NCI-H774 (cell line): ENCODE results near the gene ARHGAP8.
"Not testable (repeated sequence)": the region's sequence is repeated elsewhere in the genome, so short reads cannot be mapped to it uniquely, and the experiment has no call there.

Source experiments
- DNase-seq: peaks from one replicate; lab custom pipeline; 2025; lab: John Stamatoyannopoulos, UW

ARHGAP8 gene

GRCh38 chr22:44889255-44889878 lies 137.0 kb downstream of the ARHGAP8 start:
- no peak for DNase-seq

GRCh38 chr22:44890416-44891292 lies 138.3 kb downstream of the ARHGAP8 start:
- no peak for DNase-seq

DNA sequence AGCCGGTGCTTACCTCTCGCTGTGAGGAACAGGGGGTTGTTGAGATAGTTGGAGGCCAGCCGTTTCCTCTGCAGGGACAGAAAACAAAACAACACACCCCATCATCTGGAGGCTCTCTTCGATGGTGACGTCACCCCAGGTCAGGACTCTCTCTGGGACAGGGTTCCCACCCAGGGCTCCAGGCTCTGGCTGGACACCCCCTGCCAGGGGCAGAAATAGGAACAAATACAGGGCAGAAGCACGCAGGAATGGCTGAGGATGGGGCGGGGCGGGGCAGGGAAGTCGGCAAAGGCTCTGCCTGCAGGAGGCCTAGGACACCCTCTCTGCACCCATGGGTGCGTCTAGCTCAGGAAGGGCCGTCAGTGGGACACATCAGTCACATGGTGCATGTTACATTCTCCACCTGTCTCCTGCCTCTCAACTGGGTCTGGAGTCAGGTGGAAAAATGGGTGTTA lies 138.9 kb downstream of the ARHGAP8 start:
- DNase-seq, result no peak

DNA sequence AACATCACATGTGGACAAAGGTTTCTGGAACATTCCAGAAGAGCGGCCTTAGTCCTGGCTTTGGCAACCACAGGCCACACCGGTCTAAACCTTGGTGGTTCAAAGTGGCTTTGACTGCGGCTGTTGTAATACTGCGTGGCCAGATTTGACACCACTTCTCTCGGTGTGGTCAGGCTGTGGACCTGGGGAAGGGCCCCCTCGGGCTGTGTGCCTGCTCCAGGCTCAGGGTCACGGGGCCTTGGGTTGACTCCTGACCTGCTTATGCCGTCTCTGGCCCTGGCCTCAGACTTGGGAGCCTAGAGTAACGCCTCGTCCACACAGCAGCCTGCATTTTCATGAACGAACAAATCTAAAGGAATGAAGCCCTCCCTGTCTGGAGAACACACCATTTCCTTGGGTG lies 139.4 kb downstream of the ARHGAP8 start:
- no peak for DNase-seq

DNA sequence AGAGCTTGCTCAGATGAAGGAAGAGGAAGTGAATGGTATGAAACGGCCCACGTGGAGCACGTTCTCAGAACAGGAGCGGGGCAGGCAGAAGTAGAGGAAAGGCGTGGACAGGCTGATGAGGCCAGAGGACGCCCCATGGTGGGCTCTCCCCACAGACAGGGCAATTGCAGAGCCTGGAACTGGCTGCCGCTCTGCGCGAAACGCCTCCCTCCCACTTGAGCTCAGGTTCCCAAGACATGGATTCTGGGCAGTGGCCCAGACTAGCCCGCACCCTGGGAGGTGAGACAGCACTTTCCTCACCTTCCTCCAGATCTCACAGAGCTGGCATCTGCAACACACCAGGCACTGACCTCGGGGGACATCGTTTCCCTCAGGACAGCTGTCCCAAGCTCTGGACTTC lies 139.9 kb downstream of the ARHGAP8 start:
- DNase-seq, result no peak

DNA sequence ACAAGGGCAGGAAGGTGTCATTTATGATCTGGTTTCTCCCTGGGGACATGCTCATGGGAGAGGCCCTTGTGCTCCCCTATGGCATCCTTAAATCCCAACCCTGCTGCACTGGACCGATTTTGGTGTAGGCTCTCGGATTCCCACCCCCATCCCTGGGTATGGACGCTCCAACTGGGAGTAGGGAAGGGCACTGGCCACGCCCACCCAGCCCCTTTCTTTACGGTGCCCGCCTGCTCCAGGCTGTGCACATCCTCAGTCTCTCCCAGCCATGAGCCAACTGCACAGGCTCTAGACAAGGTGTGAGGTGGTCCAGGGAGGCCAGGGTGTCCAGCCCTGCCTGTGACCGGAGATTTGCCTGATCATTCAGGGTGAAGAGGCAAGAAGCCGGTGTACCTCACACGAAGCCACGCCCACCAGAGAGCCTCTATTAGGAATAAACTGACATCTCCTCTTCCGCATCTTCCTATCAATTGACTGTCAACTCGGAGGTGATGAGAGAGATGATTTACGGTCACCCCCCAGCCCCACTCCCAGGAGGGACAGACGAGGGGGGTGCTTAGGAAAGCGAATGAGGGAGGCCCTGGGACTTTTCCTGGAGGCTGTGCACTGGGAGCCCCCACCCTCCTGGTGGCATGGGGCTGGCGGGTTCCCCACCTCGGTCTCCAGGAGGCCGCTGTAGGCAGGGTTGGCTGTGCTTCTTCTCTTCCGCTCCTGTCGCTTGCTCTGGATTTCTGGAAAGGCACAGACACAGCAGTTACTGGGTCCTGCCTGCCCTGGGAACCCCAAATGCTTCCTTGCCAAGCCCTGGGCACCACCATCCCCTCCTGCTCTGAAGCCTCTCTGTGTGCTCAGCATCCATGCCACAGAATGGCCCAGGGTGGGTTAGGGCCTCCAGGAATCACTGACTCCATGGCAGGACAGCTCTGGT lies 140.7 kb downstream of the ARHGAP8 start:
- DNase-seq, result no peak

DNA sequence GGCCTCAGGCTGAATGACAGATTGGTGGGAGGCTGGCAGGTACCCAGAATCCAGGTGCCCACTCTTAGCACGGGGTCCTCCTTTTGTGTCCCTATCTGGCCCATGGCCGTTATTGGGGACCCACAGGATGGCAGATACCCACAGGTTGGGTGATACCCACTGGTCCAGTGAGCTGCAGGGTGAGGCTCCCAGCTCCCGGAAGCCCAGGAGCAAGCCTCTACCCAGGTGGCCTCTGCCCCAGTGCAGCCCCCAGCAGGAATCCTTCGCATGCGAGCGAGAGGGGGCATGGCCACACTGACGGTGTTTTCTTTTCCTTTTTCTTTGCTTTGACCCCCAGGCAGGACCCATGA lies 141.3 kb downstream of the ARHGAP8 start:
- DNase-seq, result no peak

GRCh38 chr22:44894321-44894720 lies 141.9 kb downstream of the ARHGAP8 start:
- DNase-seq, result no peak

GRCh38 chr22:44894782-44895181 lies 142.4 kb downstream of the ARHGAP8 start:
- no peak for DNase-seq

DNA sequence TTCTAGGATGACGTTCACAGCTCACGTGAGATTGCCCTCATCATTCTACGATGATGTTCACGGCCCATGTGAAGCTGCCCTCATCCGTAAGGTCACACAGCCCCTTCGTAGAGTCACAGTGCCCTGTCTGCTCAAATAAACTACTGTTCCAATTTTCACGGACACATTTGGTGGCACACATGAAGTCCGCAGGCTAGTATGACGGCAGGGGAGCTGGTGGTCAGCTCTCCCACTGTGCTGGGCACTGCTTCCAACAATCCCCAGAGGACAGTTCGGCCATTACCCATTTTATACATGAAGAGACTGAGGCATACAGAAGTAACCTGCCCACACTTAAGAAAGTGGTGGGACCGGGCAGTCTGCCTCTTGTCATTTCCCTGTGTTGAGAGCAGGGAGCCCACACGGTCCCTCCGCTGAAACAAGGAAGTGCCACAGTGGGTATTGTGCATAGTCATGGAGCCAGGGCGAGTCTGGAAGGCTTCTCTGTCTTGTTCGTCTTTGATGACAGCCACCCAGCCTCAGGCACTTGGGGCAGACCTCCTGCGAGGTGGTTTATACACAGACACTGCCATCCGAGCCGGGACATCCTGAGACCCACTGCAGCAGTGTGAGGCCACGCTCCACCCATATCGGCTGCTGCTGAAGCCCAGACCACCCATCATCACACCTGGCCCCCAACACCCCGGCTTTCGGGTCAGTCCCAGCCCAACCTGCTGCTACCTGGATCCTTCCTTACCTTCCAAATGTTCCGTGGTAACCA lies 143.1 kb downstream of the ARHGAP8 start:
- DNase-seq, result no peak

- no peak for DNase-seq
These were observed 145.9 kb downstream of the ARHGAP8 start for GRCh38 chr22:44898236-44898635.

GRCh38 chr22:44901301-44901700 lies 148.9 kb downstream of the ARHGAP8 start:
- no peak for DNase-seq

DNA sequence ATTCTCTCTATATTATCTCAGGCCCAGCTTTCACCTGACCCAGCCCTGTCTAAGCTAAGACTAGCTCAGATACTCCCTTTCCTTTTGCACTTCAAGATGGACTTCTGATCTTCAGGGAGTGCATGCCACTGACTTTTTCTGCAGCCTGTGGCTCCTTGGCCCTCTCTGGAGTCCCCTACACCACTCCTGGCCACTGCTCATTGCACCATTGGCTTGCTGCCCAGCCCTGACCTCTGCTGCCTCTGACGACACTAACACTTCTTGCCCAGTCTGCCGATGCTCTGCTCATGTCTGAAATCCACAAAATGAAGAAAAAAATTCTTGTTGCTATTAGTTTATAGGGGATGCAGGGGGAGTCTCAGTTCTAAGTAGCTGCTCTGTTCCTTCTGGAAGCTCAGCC lies 150.8 kb downstream of the ARHGAP8 start:
- not testable (repeated sequence) for DNase-seq

DNA sequence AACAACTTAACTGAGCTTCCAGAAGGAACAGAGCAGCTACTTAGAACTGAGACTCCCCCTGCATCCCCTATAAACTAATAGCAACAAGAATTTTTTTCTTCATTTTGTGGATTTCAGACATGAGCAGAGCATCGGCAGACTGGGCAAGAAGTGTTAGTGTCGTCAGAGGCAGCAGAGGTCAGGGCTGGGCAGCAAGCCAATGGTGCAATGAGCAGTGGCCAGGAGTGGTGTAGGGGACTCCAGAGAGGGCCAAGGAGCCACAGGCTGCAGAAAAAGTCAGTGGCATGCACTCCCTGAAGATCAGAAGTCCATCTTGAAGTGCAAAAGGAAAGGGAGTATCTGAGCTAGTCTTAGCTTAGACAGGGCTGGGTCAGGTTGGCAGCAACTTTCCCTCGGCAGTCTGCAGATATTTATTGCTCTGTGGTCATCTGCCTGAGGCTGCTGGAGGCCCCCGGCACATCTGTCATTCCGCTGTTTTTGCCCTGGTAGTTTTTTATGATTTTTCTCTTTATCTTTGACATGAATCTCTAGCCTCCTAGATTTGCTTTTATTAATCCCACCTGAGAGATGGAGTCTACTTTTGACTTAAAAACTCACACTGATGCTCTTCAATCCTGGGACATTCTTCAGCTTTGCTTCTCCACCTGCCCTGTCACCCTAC lies 152.2 kb downstream of the ARHGAP8 start:
- DNase-seq, result not testable (repeated sequence)

DNA sequence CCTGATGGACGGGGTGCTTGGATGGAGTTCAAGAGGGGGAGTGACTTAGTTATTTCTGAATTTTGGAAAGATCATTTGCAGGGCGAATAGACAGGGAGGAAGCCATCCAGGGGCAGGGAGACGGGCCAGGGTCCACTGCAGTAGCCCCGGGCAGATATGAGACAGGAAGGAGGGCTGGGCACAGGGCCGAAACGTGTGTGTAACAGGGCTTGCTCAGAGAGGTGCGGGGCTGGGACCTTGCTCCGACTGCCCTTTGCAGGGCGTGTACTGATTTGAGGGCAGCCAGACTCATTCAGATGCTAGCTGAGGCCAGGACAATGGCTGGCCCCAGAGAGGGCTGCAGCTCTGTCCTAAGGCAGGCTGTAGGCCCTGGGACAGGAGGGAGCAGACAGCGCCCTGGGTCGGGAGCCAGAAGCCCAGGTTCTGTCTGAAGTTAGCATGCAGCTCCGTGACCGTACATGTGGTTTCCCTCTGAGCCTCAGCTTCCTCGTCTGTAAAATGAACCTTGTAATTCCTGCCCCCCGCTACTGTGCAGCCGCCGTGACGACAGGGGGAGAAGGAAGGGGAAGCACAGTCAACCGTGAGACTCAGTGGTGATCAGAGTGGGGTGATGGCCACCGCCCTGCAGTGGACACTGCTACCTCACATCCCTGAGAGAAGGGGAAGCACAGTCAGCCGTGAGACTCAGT lies 154.0 kb downstream of the ARHGAP8 start:
- DNase-seq, result no peak

- DNase-seq, result no peak
These were observed 154.7 kb downstream of the ARHGAP8 start for GRCh38 chr22:44906999-44907644.

DNA sequence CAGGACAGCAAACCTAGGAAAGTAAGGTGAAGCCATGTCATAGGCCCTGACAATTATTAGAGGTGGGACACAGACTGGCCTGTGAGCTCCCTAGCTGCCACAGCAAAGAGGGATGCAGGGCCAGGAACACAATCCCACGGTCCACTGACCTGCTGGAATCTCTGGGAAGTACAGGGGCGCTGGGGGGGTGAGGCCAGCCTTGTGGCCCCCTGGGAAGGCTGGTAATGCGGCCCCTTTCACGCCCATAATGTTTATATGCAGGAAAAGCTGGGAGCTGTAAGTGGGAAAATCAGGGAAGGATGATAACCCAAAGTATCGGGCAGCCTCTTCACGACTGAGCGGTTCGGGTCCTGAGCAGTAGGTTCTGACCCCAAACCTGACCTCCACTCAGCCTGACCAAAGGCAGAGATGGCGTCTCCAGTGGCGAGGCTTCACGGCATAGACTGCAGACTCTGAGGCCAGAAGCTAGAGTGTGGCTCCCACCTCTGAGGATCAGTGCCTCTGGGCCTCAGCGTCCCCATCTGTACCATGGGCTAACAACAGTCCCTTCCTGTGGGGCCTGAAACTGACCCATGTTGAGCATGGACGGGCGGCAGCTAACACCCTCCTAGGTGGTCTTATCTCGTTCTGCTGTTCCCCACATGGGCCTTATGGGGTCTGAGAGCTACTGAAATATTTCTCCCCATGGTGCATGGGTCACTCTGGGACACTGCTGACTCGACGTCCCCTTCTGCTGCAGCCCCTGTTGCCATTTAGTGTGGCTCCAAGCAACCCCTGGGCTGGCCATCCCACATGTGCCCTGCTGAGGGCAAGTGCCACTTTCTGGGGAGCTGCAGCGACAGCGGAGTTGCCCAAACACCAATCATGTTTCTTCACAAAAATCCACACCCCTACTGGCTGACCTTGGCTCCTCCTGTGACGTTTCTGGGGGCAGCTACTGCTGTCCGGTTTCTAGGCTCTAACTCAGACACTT lies 155.7 kb downstream of the ARHGAP8 start:
- no peak for DNase-seq

- DNase-seq, result no peak
These were observed 156.9 kb downstream of the ARHGAP8 start for GRCh38 chr22:44909241-44909640.
